Stimulated activated CD4-positive, alpha-beta T cell treated with anti-CD3 and anti-CD28 coated beads, Interleukin-2, amount 100 ng/mL, for 24 hours (primary cell): ENCODE results near the gene STUB1.

ENCODE experiments used
- DNase-seq, 2 donors: peaks; one replicate each; pipeline ENCODE4 v3.0.0-alpha.2; 2020

Gene STUB1

GRCh38 chr16:667780-668518, 12.3 kb upstream of the STUB1 start, which contains the start of gene RHOT2:
RHOT2 (plus strand) TSS chr16:668132; CDS start chr16:668200, 68 bp downstream.
- DNase-seq, result peak; percentile 94 to 96

GRCh38 chr16:668519-669171, 11.6 kb upstream of the STUB1 start:
- peak in 1 of 2 donors; percentile 31 for DNase-seq

GRCh38 chr16:669666-670065, 10.5 kb upstream of the STUB1 start:
- no peak for DNase-seq

- no peak for DNase-seq
These were observed 9.5 kb upstream of the STUB1 start for GRCh38 chr16:670485-671352.

- DNase-seq, result no peak
These were observed 8.7 kb upstream of the STUB1 start for GRCh38 chr16:671353-672131.

GRCh38 chr16:672371-672770, 7.8 kb upstream of the STUB1 start:
- no peak for DNase-seq

GRCh38 chr16:672851-673250, 7.4 kb upstream of the STUB1 start:
- DNase-seq, result no peak

- no peak for DNase-seq
These were observed 6.7 kb upstream of the STUB1 start for GRCh38 chr16:673399-673991.

GRCh38 chr16:674214-674881, 5.9 kb upstream of the STUB1 start:
- DNase-seq, result no peak

GRCh38 chr16:674968-675883, 5.0 kb upstream of the STUB1 start, which contains the start of gene RHBDL1:
RHBDL1 (plus strand) TSS chr16:675671; CDS start chr16:675791, 120 bp downstream.
- DNase-seq, result no peak

- no peak for DNase-seq
These were observed 4.2 kb upstream of the STUB1 start for GRCh38 chr16:675884-676564.

GRCh38 chr16:676565-676902, 3.7 kb upstream of the STUB1 start:
- no peak for DNase-seq

- DNase-seq, result no peak
These were observed 3.3 kb upstream of the STUB1 start for GRCh38 chr16:676913-677312.

GRCh38 chr16:677316-678190, 2.7 kb upstream of the STUB1 start:
- no peak for DNase-seq

- DNase-seq, result no peak
These were observed 1.9 kb upstream of the STUB1 start for GRCh38 chr16:678209-678857.

- peak; percentile 60 to 68 for DNase-seq
These were observed 1.1 kb upstream of the STUB1 start for GRCh38 chr16:678858-679813.

- no peak for DNase-seq
These were observed 375 bp downstream of the STUB1 start for GRCh38 chr16:680625-680945.
